GM19240 (cell line): Measurements from ENCODE around the gene NT5E.
"Not testable (repeated sequence)": the region's sequence is repeated elsewhere in the genome, so short reads cannot be mapped to it uniquely, and the experiment has no call there.

Experiments
- DNase-seq: peaks from one replicate; pipeline ENCODE4 v3.0.0; 2011; ENCODE audit warnings: low spot score; ENCODE audit not compliant: insufficient read length

NT5E gene

DNA sequence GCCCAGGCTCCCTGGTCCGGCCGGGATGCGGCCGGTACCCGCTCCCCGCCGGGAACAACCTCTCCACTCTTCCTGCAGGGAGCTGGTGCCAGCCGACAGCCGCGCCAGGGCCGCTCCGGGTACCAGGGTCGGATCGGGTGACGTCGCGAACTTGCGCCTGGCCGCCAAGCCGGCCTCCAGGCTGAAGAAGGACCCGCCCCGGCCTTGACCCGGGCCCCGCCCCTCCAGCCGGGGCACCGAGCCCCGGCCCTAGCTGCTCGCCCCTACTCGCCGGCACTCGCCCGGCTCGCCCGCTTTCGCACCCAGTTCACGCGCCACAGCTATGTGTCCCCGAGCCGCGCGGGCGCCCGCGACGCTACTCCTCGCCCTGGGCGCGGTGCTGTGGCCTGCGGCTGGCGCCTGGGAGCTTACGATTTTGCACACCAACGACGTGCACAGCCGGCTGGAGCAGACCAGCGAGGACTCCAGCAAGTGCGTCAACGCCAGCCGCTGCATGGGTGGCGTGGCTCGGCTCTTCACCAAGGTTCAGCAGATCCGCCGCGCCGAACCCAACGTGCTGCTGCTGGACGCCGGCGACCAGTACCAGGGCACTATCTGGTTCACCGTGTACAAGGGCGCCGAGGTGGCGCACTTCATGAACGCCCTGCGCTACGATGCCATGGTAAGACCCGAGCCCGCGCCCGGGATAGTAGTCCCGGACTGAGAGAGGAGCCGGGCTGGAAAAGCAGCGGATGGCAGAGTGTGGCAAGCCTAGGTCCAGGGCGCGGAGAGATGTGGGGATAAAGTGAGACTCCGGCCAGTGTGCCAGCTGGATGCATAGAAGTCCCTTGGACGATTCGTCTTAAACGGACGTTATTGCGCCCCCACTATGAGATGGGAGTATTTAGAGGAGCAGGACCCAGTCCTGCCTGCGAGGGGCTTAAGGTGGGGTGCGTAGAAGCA lies at the start of gene NT5E:
Gene NT5E (plus strand): TSS at position 266 of the 942 bp plus-strand sequence. CDS start 57 bp downstream, at position 323.
- peak; percentile 47 for DNase-seq

DNA sequence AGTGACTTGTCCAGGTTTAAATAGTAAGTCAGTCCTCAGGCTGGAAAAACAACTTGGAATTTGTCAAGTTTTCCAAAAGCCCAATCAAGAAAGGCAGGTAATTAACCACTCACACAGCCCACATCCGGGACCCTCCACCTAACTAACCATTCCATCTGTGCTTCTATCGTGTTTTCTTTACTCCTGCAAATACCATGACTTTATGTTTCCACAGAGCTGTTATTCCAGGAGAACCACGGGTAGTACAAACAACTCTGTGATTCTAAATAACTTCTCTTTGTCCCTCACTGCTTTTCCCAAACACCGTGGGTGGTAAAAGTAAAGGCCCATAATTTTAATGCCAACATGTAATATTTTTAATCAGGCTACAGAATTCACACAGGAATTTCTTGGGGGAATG lies 49.6 kb upstream of the NT5E start:
- DNase-seq: no peak

DNA sequence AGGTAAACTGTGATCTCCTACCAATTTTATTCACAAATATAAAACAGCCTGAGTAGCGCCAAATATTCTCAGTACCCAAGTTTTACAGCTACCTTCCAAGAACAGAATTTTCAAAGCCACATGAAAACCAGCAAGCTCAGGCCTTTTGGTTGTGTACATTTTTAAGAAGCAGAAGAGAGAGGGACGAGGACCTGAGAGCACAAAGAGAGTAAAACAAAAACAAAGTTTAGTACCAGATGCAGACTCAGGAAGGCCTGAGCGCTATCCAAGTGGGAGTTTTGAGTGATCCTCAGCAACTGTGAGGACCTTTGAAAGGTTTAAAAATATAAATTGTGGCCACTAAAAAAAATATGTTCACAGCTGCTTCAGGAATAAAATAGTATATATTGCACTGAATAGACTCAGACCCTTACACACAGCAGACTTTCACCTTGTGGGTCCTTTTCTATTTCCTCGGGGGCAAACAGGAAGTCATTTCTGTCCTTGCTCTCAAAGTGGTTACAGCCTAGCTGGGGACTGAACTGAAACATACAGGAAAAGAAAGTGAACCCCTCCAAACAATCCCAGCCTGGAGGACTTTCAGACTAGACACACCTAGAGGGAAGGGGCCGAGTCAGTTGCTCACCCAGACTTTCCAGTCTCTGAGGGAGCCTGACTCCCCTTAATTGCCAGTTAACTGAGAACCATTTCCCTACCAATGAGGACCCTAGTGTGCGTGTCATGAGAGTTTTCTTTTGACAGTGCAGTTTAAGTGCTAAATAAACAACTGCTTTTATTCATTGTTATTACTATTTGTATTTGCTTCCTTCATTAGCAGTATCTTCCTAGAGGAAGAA lies 48.5 kb upstream of the NT5E start:
- DNase-seq: no peak

DNA sequence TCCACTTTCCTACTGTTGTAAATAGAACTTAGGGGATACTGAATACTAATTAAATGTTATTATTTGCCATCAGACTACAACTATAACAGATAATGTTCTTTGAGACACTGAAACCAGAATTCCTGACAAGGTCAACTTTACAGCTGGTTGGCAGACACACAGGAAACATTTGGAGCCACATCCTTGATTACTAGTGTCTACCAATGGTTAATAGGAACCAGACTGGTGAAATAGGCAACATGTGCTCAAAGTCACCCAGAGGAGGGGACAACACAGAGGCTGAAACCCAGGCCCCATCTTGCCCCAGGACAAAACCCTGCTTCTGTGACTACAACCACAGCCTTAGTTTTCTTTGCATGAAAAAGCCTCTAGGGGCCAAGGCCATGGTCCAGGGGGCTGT lies 47.8 kb upstream of the NT5E start:
- DNase-seq: no peak

DNA sequence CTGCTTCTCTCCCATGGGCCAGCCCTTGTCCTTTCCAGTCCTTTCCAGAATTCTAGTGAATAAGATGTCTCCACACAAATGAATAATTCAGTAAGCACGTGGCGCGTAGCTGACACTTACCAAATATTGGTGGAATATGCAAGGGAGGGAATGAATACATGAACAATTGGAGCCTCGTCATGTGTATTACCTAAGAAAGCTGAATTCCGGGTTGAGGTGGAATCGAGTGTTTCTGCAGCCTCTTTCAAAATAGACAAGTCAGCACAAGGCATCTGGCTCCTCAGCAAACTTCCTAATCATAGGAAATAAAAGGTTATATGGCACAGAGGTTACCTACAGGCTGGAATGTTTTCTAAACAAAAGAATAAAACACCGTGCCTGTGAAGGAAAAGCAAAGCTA lies 47.0 kb upstream of the NT5E start:
- no peak for DNase-seq

DNA sequence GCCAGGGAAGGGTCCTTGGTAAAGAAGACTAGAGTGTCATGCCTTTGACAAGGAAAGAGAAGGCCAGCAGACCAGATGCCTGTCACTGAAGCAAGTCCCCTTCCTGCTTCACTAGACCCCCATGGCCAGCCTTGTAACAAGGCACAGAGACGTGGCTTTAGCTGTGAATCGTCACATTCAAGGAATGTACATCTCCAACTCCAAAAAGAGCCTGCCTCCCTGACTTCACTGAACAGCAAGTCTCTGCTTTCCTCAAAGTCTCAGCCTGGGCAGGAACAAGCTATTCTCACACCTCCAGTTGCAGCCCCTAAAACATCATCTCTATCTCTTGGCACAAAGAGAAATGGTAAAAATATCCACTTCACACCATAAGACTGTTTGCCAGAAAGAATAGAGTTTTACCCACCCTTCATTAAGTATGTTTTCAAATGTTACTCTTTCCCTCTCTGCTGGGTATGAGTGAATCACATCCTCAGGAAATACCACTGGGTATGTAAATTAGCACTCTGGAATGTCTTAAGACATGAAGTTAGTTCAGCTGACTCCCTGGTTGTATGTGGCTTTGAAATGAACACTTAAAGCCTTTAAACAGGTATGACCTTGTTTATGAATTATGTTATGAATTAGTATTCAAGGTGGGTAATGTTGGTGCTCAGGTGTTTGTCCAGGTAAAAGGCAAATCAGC lies 46.4 kb upstream of the NT5E start:
- DNase-seq: no peak

DNA sequence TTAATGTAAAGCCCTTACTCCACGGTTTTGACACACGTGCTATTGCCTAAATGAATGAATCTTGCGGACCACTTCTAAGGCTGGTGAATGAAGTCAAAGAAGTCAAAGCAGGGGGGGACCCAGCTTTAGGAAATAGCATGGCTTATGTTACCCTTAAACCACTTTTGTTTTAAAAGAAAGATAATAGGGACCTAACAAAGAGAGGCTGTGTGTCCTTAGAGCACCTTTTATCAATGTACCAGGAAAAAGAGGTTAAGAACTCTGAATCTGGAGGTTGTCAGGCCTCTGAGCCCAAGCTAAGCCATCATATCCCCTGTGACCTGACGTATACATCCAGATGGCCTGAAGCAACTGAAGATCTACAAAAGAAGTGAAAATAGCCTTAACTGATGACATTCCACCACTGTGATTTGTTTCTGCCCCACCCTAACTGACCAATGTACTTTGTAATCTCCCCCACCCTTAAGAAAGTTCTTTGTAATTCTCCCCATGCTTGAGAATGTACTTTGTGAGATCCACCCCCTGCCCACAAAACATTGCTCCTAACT lies 45.8 kb upstream of the NT5E start:
- DNase-seq: not testable (repeated sequence)

DNA sequence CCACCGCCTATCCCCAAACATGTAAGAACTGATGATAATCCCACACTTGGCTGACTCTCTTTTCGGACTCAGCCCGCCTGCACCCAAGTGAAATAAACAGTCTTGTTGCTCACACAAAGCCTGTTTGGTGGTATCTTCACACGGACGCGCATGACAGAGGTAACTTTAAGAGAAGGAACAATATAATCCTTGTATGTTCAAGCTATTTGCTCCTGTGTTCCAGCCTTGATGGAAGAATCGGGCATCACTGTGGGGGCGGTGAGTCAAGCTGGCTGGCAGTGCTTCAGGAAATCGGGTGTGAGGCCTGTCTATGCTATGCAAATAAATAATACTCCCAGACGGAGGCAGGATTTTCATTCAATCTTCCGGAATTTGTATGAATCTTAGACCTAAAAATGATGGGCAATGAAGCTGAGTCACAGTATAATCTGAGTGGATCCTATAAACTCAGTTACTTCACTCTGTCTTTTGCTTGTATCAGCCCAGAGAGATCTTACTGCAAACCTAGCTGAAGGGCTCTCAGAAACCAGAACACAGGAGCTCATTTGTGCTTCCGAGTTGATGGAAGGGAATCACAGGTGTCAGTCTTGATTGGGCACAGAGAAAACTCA lies 45.2 kb upstream of the NT5E start:
- no peak for DNase-seq

DNA sequence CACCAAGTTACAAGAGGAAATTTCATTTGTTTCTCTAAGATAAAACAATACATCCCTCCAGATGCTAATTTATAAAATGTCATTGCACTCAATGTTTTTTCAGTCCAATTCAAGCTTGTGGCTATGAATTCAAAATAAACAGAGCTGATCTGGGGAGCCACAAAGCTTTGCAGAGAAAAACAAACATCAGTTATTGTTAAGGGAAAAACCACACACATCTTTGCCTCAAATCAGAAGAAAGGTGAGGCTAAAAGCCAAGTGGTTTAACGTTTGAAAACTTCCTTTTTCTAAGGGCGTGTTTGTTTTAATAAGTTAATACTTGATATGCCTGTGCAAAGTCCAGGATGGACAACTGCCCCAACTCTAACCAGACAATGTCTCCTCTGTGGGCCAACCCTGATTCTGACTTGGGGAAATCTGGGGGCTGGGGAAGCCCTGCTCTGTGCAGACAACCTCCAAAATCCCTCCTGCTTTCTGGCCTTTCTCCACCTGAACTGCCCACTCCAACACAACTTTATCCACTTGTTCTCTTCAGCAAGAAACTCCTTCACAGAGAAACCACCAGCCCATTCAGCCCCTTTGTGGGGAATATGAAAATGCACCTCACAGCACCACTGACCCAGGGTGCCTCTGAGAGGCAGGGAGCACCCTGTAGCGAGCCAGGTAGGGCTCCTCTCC lies 44.6 kb upstream of the NT5E start:
- no peak for DNase-seq

DNA sequence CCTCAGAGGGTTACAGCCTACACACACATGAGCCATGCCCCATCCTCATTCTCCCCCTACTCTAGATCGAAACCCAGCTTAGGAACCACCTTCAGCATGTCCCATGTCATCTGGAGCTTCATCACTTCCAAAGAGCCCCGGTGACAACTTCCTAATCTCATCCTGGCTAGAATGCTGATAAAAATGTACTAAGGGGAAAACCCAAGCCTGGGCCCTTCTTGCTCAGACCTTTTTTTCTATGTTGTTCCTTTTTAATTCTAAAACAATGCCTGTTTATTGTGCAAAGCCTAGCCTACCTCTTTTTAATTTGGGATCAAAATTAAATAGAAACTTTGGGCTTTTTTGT lies 44.1 kb upstream of the NT5E start:
- DNase-seq: no peak

DNA sequence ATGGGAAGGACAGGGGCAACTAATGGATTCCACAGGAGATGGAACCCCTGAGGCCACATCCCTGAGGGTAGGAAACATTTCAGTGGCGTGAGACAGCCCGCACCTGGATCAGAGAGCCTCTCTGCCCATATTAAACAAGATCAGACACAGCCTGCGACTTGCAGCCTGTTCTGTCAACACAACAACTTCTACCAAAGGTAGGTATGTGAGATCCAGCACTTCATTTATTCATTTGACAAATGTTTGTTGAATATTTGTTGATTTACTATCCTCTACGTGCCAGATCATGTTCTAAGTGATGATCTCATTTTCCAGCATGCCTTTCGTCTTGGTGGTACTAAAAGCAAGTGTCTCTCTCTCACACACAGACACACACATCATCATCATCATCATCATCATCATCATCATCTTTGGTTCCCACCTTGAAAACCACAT lies 43.2 kb upstream of the NT5E start:
- DNase-seq: no peak

DNA sequence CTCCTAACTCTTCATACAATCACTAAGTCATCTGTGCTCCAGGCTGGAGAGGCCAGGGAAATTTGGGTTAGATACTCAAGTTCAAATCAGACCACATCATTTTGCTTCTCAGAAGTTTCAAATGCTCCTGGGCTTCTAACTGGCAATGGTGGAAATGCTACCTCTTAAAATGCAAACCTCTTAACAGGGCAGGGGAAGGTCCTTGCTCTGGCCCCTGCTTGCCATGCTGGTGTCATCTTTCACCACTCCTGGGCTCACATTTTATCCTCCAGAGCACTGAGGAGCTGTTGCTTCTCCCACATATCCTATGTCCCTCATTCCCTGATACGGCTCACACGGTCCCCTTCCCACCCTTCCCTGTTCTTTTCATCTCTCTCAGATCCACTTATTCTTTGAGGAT lies 41.8 kb upstream of the NT5E start:
- DNase-seq: no peak

DNA sequence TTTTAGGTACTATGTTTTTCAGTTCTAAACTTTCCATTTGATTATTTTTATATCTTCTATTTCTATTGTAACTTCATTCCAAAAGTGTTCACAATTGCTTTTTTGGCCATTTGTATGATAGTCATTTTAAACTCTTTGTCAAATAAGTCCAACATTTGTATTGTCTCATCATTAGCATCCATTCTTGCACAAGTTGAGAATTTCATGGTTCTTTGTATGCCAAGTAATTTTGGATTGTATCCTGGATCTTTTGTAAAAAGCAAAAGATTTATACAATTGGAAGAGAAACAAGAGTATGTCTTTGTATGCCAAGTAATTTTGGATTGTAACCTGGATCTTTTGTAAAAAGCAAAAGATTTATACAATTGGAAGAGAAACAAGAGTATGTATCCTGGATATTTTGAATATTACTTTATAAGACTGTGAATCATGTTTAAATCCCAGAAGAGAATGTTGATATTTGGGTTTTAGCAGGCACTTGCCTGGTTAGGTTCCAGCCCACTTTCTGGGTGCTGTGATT lies 36.9 kb upstream of the NT5E start:
- no peak for DNase-seq

DNA sequence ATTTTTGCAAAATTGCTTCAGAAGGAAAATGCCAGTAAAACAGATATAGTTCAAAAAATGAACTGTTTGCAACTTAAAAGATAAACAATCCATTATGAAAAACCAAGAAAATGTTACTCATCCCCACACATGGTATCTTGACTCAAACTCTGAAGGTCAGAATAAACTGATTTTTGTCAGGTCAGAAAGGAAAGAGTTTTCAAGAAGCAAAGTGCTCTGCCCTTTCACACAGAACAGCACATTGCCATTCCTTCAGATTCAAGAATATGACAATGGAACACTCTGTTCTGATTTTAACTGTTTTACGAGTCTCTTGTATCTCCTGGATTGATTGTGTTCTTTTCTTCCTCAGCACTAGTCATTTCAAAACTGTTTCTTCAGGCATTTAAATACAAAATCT lies 33.8 kb upstream of the NT5E start:
- no peak for DNase-seq

DNA sequence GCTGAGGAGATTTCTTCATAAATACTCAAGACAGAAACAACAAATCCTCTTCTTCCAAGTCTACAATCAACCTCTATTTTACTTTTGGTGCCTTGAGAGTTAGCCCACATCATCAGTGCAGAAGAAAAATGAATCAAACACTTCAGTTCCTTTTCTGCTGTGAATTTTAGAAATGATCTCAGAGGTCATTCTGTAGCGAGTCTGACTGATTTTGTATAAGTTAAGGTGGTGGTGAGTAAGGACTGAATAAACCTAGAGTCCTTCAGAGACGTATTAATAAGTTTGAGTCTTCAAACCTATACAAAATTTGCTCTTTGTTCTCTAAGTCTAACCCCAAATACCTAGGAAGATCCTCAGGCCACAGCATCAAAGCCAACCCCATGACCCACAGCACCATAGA lies 33.1 kb upstream of the NT5E start:
- DNase-seq: no peak

DNA sequence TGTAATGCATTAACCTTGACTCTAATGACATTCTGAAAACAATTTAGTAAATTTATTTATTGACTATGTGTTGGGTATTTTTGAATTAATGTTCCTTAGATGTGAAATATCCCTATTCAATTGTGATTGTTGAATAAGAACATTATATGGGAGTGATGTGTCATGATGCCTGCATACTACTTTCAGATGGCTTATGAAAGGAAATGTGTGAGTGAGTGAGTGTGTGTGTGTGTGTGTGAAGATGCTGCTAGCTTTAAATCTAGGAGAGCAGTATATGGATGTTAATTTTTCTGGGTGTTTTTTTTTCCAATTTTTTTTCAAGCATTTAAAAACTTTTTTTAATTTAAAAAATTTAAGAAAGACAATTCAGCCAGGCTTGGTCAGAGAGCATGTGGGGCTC lies 32.5 kb upstream of the NT5E start:
- DNase-seq: no peak

DNA sequence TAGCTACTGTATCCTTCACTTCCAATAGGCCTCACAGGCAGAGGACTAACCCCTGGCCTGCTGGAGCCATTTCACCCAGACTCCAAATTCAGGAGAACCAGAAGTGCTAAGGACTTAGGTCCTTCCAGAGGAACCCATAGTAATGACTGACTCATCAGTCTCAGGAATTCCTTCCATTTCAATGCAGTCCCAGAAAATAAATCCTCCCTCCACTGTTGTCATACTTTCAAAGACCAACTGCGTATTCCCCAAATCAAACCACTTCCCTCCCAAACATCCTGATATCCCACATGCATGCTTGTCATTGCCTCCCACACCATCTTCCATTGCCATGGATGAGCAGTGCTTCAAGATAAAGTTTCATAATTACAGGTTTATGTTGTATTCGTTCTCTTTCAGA lies 31.8 kb upstream of the NT5E start:
- DNase-seq: no peak

DNA sequence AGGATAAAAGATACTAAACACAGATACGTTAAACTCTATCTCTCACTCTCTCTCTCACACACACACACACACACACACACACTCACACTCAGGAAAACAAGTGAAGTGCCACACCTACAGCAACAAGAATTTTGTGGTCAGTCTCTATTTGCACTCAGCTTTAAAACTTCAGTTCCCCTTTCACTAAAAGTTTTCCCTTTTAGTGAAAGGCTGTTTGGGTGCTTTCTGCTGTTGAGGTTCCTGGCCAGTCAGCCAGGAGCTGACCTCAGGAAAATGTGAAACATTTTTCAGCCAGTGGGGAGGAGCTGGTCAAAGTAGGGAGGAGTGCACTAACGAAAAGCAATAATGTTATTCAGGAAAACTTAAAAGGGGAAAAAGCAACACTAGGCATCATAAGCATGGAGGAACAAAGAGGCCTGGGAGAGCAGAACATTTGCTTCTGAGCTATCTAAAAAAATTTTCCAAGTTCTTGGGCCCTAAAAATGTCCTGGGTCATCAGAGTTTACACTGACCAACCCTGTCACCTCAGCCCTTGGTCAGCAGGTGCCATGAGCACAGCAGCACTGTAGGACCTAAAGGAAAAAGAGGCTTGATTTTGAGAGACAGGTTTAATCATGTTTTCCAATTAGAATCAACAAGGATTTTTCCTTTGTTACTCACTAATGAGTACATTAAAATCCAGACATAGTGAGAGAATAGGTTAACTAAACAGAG lies 30.7 kb upstream of the NT5E start:
- DNase-seq: no peak

DNA sequence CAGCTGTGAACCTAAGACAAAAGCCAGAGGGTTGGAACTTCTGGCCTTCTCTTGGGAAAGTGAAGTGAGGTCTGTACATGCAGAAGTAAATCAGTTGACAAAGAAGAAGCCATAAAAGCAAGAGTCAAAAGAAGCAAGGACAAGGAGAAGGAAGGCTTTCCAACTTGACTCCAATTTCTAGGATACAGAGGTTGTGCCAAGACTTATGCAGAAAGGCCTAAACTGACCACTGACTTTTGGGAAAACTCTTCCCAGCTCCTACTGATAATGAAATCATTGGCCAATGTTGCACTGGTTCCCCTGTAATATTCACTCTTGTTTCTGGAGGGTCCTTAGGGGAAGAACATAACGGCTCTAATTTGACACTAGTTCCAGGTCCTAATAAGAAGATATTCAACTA lies 29.3 kb upstream of the NT5E start:
- DNase-seq: no peak

DNA sequence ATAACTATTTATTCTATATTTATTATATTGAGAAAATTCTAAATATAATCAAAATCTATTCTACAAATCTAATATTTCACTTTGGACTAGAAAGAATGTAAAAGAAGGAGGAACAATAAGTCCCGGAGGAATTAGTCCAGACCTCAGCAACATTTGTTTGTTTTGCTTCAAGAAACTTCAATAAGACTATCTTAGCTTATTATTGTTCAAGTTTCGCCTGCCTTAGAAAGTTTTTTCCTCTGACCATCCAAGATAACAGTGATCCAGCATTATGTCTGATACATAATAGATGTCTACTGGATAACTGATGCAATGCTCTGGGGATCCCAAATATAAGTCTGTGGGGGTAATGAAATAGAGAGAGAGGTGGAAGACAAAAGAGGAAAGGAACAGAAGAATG lies 28.7 kb upstream of the NT5E start:
- DNase-seq: no peak
